H1 (cell line): ENCODE results near the gene TTC21A. TPM values are rescaled to one million over a fixed set of nuclear protein-coding genes. Genes with fewer than 3 reads are reported as not detected.

Experiments used
- CTCF ChIA-PET: fragments of 300-600 bp; sonication (Branson Sonifier 250); formaldehyde crosslinking; loops from one replicate; lab custom pipeline; 2021; ENCODE audit not compliant: partially characterized antibody; lab: Charles Lee
- POLR2A ChIA-PET: fragments of 300-600 bp; sonication (Branson Sonifier 250); formaldehyde crosslinking; loops from one replicate; lab custom pipeline; 2021; ENCODE audit warnings: inconsistent platforms; ENCODE audit not compliant: partially characterized antibody; lab: Charles Lee
- DNase-seq, 2 experiments: peaks; one replicate each; pipeline versions ENCODE4 v3.0.0 to v3.0.0-alpha.2; 2010 to 2022; ENCODE audit warnings: low spot score in 2 of 2, low read depth in 1 of 2, mixed read lengths in 1 of 2
- FAIRE-seq: peaks from 2 replicates; lab custom pipeline; 2011; peaks lifted over from hg19 to GRCh38; lab: Jason Lieb, UNC
- H2AFZ ChIP-seq: 2 replicates; pipeline ENCODE4 v1.8.1; 2012; ENCODE audit warnings: low read length, inconsistent platforms
- H2AK5ac ChIP-seq: 2 replicates; pipeline ENCODE4 v1.6.1; 2013; ENCODE audit warnings: low read depth, low read length
- H2BK120ac ChIP-seq: replicated peaks from 2 replicates; pipeline ENCODE3; 2013; ENCODE audit warnings: low read depth, low read length, inconsistent platforms
- H2BK12ac ChIP-seq: 2 replicates; pipeline ENCODE4 v1.6.1; 2013; ENCODE audit warnings: low read depth, low read length
- H2BK15ac ChIP-seq: 2 replicates; pipeline ENCODE4 v1.6.1; 2013; ENCODE audit warnings: low read length
- H2BK20ac ChIP-seq: 2 replicates; pipeline ENCODE4 v1.6.1; 2013; ENCODE audit warnings: low read length
- H2BK5ac ChIP-seq: 2 replicates; pipeline ENCODE4 v1.6.1; 2013; ENCODE audit warnings: low read depth, low read length
- H3K14ac ChIP-seq: 2 replicates; pipeline ENCODE4 v1.6.1; 2013; ENCODE audit warnings: inconsistent platforms; ENCODE audit not compliant: insufficient read length
- H3K18ac ChIP-seq: 2 replicates; pipeline ENCODE4 v1.6.1; 2013; ENCODE audit warnings: low read length; ENCODE audit errors: extremely low read depth
- H3K23ac ChIP-seq: 2 replicates; pipeline ENCODE4 v1.6.1; 2013; ENCODE audit warnings: inconsistent platforms; ENCODE audit not compliant: insufficient read length
- H3K23me2 ChIP-seq: 2 replicates; pipeline ENCODE4 v1.6.1; 2013; ENCODE audit warnings: low read depth, low read length
- H3K27ac ChIP-seq: 2 replicates; pipeline ENCODE4 v1.6.1; 2011; ENCODE audit warnings: low read depth, low read length, inconsistent platforms
- H3K27me3 ChIP-seq, 4 experiments: replicated peaks in 1 of 4; 1 replicate in 1 of 4; 2 replicates in 3 of 4; pipeline versions ENCODE4 v1.6.1 to v1.8.1; 2011 to 2013; ENCODE audit warnings: low read length in 3 of 4, mild to moderate bottlenecking in 3 of 4, inconsistent platforms in 2 of 4, mixed read lengths in 2 of 4, moderate library complexity in 1 of 4; ENCODE audit not compliant: control insufficient read depth in 3 of 4, insufficient read depth in 3 of 4; ENCODE audit errors: extremely low read depth in 1 of 4
- H3K36me3 ChIP-seq, 4 experiments: 2 replicates each; pipeline versions ENCODE4 v1.6.1 to v1.8.1; 2011 to 2013; ENCODE audit warnings: mild to moderate bottlenecking in 4 of 4, low read length in 3 of 4, moderate library complexity in 2 of 4, control low read depth in 1 of 4, inconsistent platforms in 1 of 4; ENCODE audit not compliant: insufficient read depth in 4 of 4, control insufficient read depth in 2 of 4
- H3K4ac ChIP-seq: replicated peaks from 2 replicates; pipeline ENCODE3; 2013; ENCODE audit warnings: low read length, low read depth, mixed read lengths, inconsistent platforms; ENCODE audit not compliant: insufficient read length
- H3K4me1 ChIP-seq, 4 experiments: replicated peaks in 1 of 4; 1 replicate in 1 of 4; 2 replicates in 3 of 4; pipeline versions ENCODE4 v1.6.1 to v1.8.1; 2011 to 2013; ENCODE audit warnings: low read length in 3 of 4, inconsistent platforms in 2 of 4, mixed read lengths in 1 of 4; ENCODE audit not compliant: insufficient read depth in 4 of 4, control insufficient read depth in 3 of 4
- H3K4me2 ChIP-seq, 2 experiments: 2 replicates each; pipeline versions ENCODE4 v1.6.1 to v1.8.1; 2011 to 2013; ENCODE audit warnings: low read depth in 2 of 2, low read length in 2 of 2, control low read depth in 1 of 2, inconsistent platforms in 1 of 2, mild to moderate bottlenecking in 1 of 2; ENCODE audit not compliant: insufficient read depth in 1 of 2
- H3K4me3 ChIP-seq, 4 experiments: fragments of 200-600, 300-600 bp in 1 of 4; sonication (generic), shearing (Covaris generic), sonication (Bioruptor Twin) in 1 of 4; 2 replicates each; pipeline versions ENCODE4 v1.5.1 to v1.8.1; 2011 to 2016; ENCODE audit warnings: low read length in 4 of 4, low read depth in 3 of 4, control low read depth in 2 of 4, inconsistent platforms in 2 of 4, mild to moderate bottlenecking in 2 of 4, mixed read lengths in 1 of 4, moderate library complexity in 1 of 4; ENCODE audit not compliant: insufficient read depth in 2 of 4; ENCODE audit errors: extremely low read depth in 1 of 4
- H3K56ac ChIP-seq: replicated peaks from 2 replicates; pipeline ENCODE3; 2013; ENCODE audit warnings: low read depth, mild to moderate bottlenecking, mixed read lengths, low read length, inconsistent platforms; ENCODE audit not compliant: insufficient read length
- H3K79me1 ChIP-seq: 2 replicates; pipeline ENCODE4 v1.6.1; 2013; ENCODE audit warnings: low read depth, low read length, control low read depth
- H3K79me2 ChIP-seq, 2 experiments: 2 replicates each; pipeline versions ENCODE4 v1.6.1 to v1.8.1; 2012 to 2013; ENCODE audit warnings: low read length in 2 of 2, mild to moderate bottlenecking in 2 of 2, inconsistent platforms in 1 of 2; ENCODE audit not compliant: insufficient read depth in 2 of 2, control insufficient read depth in 1 of 2
- H3K9ac ChIP-seq, 4 experiments: replicated peaks in 1 of 4; 1 replicate in 1 of 4; 2 replicates in 3 of 4; pipeline versions ENCODE4 v1.6.1 to v1.8.1; 2011 to 2013; ENCODE audit warnings: low read depth in 3 of 4, low read length in 3 of 4, control low read depth in 2 of 4, mild to moderate bottlenecking in 2 of 4, moderate library complexity in 2 of 4, inconsistent platforms in 1 of 4; ENCODE audit errors: extremely low read depth in 1 of 4
- H3K9me3 ChIP-seq, 2 experiments: 2 replicates each; pipeline versions ENCODE4 v1.6.1 to v1.8.1; 2012 to 2013; ENCODE audit warnings: mild to moderate bottlenecking in 2 of 2, moderate library complexity in 2 of 2, control low read depth in 1 of 2, inconsistent platforms in 1 of 2, low read depth in 1 of 2, low read length in 1 of 2, mixed read lengths in 1 of 2; ENCODE audit not compliant: insufficient read depth in 2 of 2
- H4K20me1 ChIP-seq, 2 experiments: replicated peaks in 1 of 2; 2 replicates each; pipeline versions ENCODE3 to v1.8.1; 2011 to 2013; ENCODE audit warnings: inconsistent platforms in 2 of 2, low read length in 2 of 2, mild to moderate bottlenecking in 1 of 2; ENCODE audit not compliant: insufficient read depth in 2 of 2, control insufficient read depth in 1 of 2
- H4K5ac ChIP-seq: 2 replicates; pipeline ENCODE4 v1.6.1; 2013; ENCODE audit warnings: low read length, low read depth, mixed read lengths, inconsistent platforms; ENCODE audit not compliant: insufficient read length
- H4K8ac ChIP-seq: 2 replicates; pipeline ENCODE4 v1.8.0; 2013; ENCODE audit warnings: mild to moderate bottlenecking, moderate library complexity, low read length, inconsistent platforms; ENCODE audit not compliant: insufficient read depth; ENCODE audit errors: extremely low read depth
- H4K91ac ChIP-seq: replicated peaks from 2 replicates; pipeline ENCODE3; 2013; ENCODE audit warnings: low read length, mixed read lengths, inconsistent platforms; ENCODE audit not compliant: insufficient read length
- ASH2L ChIP-seq: fragments of 200-600, 300-600 bp; sonication (generic); IDR thresholded peaks from one replicate; pipeline ENCODE4 v1.7.1; 2017; ENCODE audit warnings: low read length
- BRCA1 ChIP-seq: IDR thresholded peaks from 2 replicates; pipeline ENCODE4 v1.6.1; 2012; ENCODE audit warnings: low read depth, low read length, improper control_type of control experiment
- CBX5 ChIP-seq: fragments of 300-800, 300-1000 bp; sonication (generic); IDR thresholded peaks from 2 replicates; pipeline ENCODE4 v1.7.1; 2016; ENCODE audit warnings: antibody characterized with exemption, low read length, low read depth
- CEBPB ChIP-seq: IDR thresholded peaks from 2 replicates; pipeline ENCODE4 v1.6.1; 2012; ENCODE audit warnings: low read depth, low read length
- CREB1 ChIP-seq: IDR thresholded peaks from 2 replicates; pipeline ENCODE4 v1.6.1; 2012; ENCODE audit warnings: inconsistent platforms
- EZH2 ChIP-seq: fragments of 200-600 bp; sonication (generic); IDR thresholded peaks from 2 replicates; pipeline ENCODE4 v1.7.1; 2012; ENCODE audit warnings: low read depth, mild to moderate bottlenecking, moderate library complexity, low read length, inconsistent platforms; ENCODE audit not compliant: severe bottlenecking
- FOSL1 ChIP-seq: IDR thresholded peaks from 2 replicates; pipeline ENCODE4 v1.6.1; 2011; ENCODE audit warnings: mild to moderate bottlenecking, low read depth, low read length, moderate library complexity; ENCODE audit not compliant: insufficient read depth
- NRF1 ChIP-seq: IDR thresholded peaks from 2 replicates; pipeline ENCODE4 v1.6.1; 2011; ENCODE audit warnings: mild to moderate bottlenecking, low read depth, low read length, improper control_type of control experiment
- POU5F1 ChIP-seq: IDR thresholded peaks from 2 replicates; pipeline ENCODE4 v1.6.1; 2011; ENCODE audit warnings: low read depth, mild to moderate bottlenecking, low read length, moderate library complexity
- SIN3A ChIP-seq, 2 experiments: IDR thresholded peaks in 1 of 2; conservative IDR thresholded peaks in 1 of 2; 2 replicates each; pipeline ENCODE4 v1.6.1; 2011 to 2012; ENCODE audit warnings: low read length in 2 of 2, improper control_type of control experiment in 1 of 2, low read depth in 1 of 2, mild to moderate bottlenecking in 1 of 2
- SP1 ChIP-seq: IDR thresholded peaks from 2 replicates; pipeline ENCODE4 v1.6.1; 2011; ENCODE audit warnings: low read depth, low read length
- SP4 ChIP-seq: IDR thresholded peaks from 2 replicates; pipeline ENCODE4 v1.6.1; 2012; ENCODE audit warnings: low read length, inconsistent platforms
- TEAD4 ChIP-seq: IDR thresholded peaks from 2 replicates; pipeline ENCODE4 v1.6.1; 2012; ENCODE audit warnings: low read depth, low read length, inconsistent platforms, mixed read lengths
- WGBS, 2 experiments: shearing (Covaris generic) in 1 of 2; methylation state at CpG; one replicate each; pipeline versions ENCODE4 v1.1.6 to v1.1.7; 2013 to 2015; ENCODE audit warnings: low lambda C conversion rate in 2 of 2, mixed read lengths in 2 of 2, inconsistent platforms in 1 of 2, low coverage in 1 of 2, missing lambda C conversion rate in 1 of 2; ENCODE audit not compliant: insufficient replicate concordance in 2 of 2, insufficient coverage in 1 of 2, insufficient read length in 1 of 2; ENCODE audit errors: extremely low coverage in 1 of 2, missing lambda C conversion rate in 1 of 2; 5-methylcytosine and 5-hydroxymethylcytosine counted together
- polyA plus RNA-seq, 7 experiments: library from polyadenylated mRNA; depleted of rRNA in 3 of 7; stranded (reverse) in 5 of 7; unstranded in 2 of 7; fragments of >200 nt in 5 of 7; fragments of 200-250 nt in 2 of 7; gene quantifications; 1 replicate in 5 of 7; 2 replicates in 1 of 7; 4 replicates in 1 of 7; pipeline versions ENCODE4 v1.2.1 to v1.2.3, GENCODE V29; 2011 to 2013; ENCODE audit warnings: missing spikeins in 2 of 7, mixed read lengths in 2 of 7
- total RNA-seq: library from RNA; stranded (reverse); fragmentation: NEBNext Ultra II Directional; extraction: Animal tissue kit (Norgen Biotek cat#: 25700); gene quantifications from 2 replicates; pipeline ENCODE4 v1.2.1, GENCODE V29; 2021
- TF ChIP-seq, protein P1 (sequence below): IDR thresholded peaks from 2 replicates; pipeline ENCODE4 v1.6.1; 2012; ENCODE audit warnings: inconsistent platforms

Gene TTC21A
- total and polyA plus RNA-seq, 2 of the 8 experiments (the other 6 are each of a cell fraction or from before 2014, with no cell fraction given): 2.3 to 2.8 TPM

- H3K9me3 ChIP-seq: peaks cover 0 to 2% of the 10 kb centered on the region in 2 experiments; a peak in 1 of 4 replicates
- no peak overlapping the region for H3K18ac ChIP-seq
- H2BK20ac ChIP-seq: no peak overlapping the region
- no peak overlapping the region for H3K56ac ChIP-seq
- no peak overlapping the region for H3K4ac ChIP-seq
- no peak for DNase-seq
- H2BK120ac ChIP-seq: no peak overlapping the region
- POLR2A ChIA-PET: interaction anchor here (1.1 to 1.6 kb wide), 4 partner anchors 8 to 21 kb away, joined by 3 to 4 read pairs (median 3); no protein-coding TSS in a partner anchor
- no peaks in the 10 kb centered on the region for H3K27me3 ChIP-seq
- H4K20me1 ChIP-seq: no peaks in the 10 kb centered on the region
- no peak overlapping the region for H3K23ac ChIP-seq
- H3K79me1 ChIP-seq: peaks cover 2% of the 10 kb centered on the region; the same call in 1 of the 2 replicates
- 75% methylated on average over 5 of the region's 5 CpGs; no CpG with 5 or more reads in 1 of the 2 experiments for WGBS, 2 experiments
- H3K27ac ChIP-seq: no peak overlapping the region
- no peak overlapping the region for H2BK12ac ChIP-seq
- no peak for FAIRE-seq
- H2AK5ac ChIP-seq: no peak overlapping the region
- H3K4me2 ChIP-seq: no peak overlapping the region
- H2BK15ac ChIP-seq: no peak overlapping the region
- H3K23me2 ChIP-seq: peaks cover 5% of the 10 kb centered on the region; the same call in 1 of the 2 replicates
- H3K4me1 ChIP-seq: peaks cover 3 to 11% (median 7%) of the 10 kb centered on the region in 4 experiments; a peak in 6 of 7 replicates
- no peak overlapping the region for H4K5ac ChIP-seq
- no peak overlapping the region for H2AFZ ChIP-seq
- H3K36me3 ChIP-seq: no peaks in the 10 kb centered on the region
- H2BK5ac ChIP-seq: no peak overlapping the region
- H3K4me3 ChIP-seq: no peak overlapping the region
- H4K91ac ChIP-seq: no peak overlapping the region
- H3K9ac ChIP-seq: no peak overlapping the region
- no peak overlapping the region for H4K8ac ChIP-seq
- H3K79me2 ChIP-seq: no peaks in the 10 kb centered on the region
- H3K14ac ChIP-seq: no peak overlapping the region
- CTCF ChIA-PET: interaction anchor here (1.2 to 4.8 kb wide), 7 partner anchors 11 to 129 kb away, joined by 3 to 22 read pairs (median 9); no protein-coding TSS in a partner anchor
- TF ChIP-seq SP1 (no peak), CREB1 (no peak), ASH2L (no peak), CEBPB (no peak), EZH2 (no peak), NRF1 (no peak), SP4 (no peak), CBX5 (no peak), TEAD4 (no peak), BRCA1 (no peak), SIN3A (conservative IDR thresholded peaks at IDR 0.05 in 1 of 2, IDR thresholded peaks at IDR 0.05 in 1 of 2; ENCODE audit: low read depth in 1 of 2, low read length in 2 of 2) (no peak), FOSL1 (no peak), POU5F1 (no peak)
- TF ChIP-seq, protein P1, sequence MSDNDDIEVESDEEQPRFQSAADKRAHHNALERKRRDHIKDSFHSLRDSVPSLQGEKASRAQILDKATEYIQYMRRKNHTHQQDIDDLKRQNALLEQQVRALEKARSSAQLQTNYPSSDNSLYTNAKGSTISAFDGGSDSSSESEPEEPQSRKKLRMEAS: no peak
These were observed 50.8 kb downstream of the TTC21A start for GRCh38 chr3:39158148-39158715.
